ENCODE measurements around the gene ACP7. TPM values are rescaled to one million over a fixed set of nuclear protein-coding genes. Genes with fewer than 3 reads are reported as not detected.
A peak's percentile ranks its signal among the peaks of the same experiment; 100 is the strongest.

The ACP7 gene
- total and polyA plus RNA-seq, 10 of the 15 experiments (the other 5 are each of a cell fraction or from before 2014, with no cell fraction given) = not detected

DNA sequence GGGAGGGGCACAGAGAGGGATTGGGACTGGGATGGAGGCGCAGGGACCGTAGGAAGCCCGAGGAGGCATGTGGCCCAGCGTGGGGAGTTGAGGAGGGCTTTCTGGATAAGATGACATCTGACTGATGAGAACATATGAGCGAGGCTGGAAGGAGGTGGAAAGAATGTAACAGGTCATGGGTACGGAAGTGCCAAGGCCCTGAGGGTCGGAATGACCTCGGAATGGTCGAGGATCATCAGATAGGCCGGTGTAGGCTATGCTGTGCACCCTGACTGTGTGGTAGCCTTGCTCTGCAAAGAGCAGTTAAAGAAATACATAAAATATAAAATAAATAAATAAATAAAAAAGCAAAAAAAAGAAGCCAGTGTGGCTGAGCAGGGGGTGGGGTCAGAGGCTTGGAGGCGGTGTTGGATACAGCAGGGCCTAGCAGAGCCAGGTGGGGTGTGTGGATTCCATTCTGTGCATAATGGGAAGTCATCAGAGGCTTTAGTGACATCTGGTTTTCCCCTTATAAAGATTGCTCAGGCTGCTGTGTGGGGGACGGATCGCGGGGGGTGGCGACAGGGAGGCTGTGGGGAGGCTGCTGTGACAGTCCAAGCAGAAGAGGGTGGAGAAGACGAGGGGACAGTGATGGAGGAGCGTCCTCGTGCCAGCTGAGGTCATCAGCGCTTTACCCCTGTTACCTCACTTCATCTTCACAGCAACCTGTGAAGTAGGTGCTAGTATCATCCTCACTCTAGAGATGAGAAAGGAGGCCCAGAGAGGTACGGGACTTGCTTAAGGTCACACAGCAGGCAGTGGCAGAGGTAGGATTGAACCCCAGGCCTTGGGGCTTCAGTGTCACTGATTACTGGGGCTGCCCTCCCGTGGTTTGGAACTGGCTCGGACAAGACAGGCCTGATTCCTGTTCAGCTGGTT, 46.4 kb downstream of the ACP7 start:
- Histone ChIP-seq H3K9ac (ENCODE audit: control insufficient read depth, insufficient read depth, low read length) (peak overlapping the region; percentile 40), H3K36me3 (ENCODE audit: control insufficient read depth in 2 of 2, insufficient read depth in 2 of 2, low read length in 1 of 2) (no peaks in the 10 kb centered on the region), H3K27me3 (replicated peaks in 1 of 2; ENCODE audit: control insufficient read depth in 2 of 2, insufficient read depth in 2 of 2, low read length in 1 of 2) (no peaks in the 10 kb centered on the region), H3K4me2 (ENCODE audit: control insufficient read depth, insufficient read depth) (peak overlapping the region; percentile 40), H3K4me1 (ENCODE audit: control insufficient read depth, insufficient read depth, low read length) (peaks cover 15% of the 10 kb centered on the region), H3K79me2 (ENCODE audit: control insufficient read depth, insufficient read depth, low read length) (peaks cover 11% of the 10 kb centered on the region), H3K9me3 (replicated peaks; ENCODE audit: control insufficient read depth, insufficient read depth, low read length) (no peaks in the 10 kb centered on the region), H3K4me3 (no peak overlapping the region), H2AFZ (ENCODE audit: control insufficient read depth, low read depth, low read length) (no peak overlapping the region), H4K20me1 (ENCODE audit: control insufficient read depth, insufficient read depth) (no peaks in the 10 kb centered on the region), H3K27ac (ENCODE audit: control insufficient read depth, insufficient read depth) (0 out of 2 replicates have a peak overlapping the region, but pooled peaks have one; percentile 11)
- intact Hi-C loops (cut with micrococcal nuclease; ENCODE audit: unreplicated experiment) (no loop called here), in situ Hi-C loops (cut with MboI) (no loop called here)
- WGBS (ENCODE audit: insufficient coverage, insufficient replicate concordance, low lambda C conversion rate, missing lambda C conversion rate) = 90% methylated on average over 22 of the region's 22 CpGs
- DNase-seq (ENCODE audit: low read depth, low spot score) (no peak), FAIRE-seq (no peak), ATAC-seq (peak; percentile 53)
- no TSS peak for BruUV-seq (replicated peaks)
- ChIA-PET POLR2A (interaction anchor here (0.8 kb wide), 1 partner anchor 14 kb away, joined by 3 read pairs; no protein-coding TSS in a partner anchor), RAD21 (ENCODE audit: unreplicated experiment) (no interaction called here), SMC1A (ENCODE audit: uncharacterized antibody, unreplicated experiment) (interaction anchor here (1.0 kb wide), 1 partner anchor 9 kb away, joined by 3 read pairs; no protein-coding TSS in a partner anchor), CTCF (interaction anchor here (1.0 kb wide), 1 partner anchor 201 kb away, joined by 3 read pairs; no protein-coding TSS in a partner anchor)
- TF ChIP-seq KAT2A (conservative IDR thresholded peaks at IDR 0.05; ENCODE audit: control insufficient read depth, low read depth, low read length) = no peak
- TF ChIP-seq SMARCA5 (IDR thresholded peaks at IDR 0.05) = peak; percentile 96
- TF ChIP-seq NR2C1 (IDR thresholded peaks at IDR 0.05) = no peak
- TF ChIP-seq BMI1 (IDR thresholded peaks at IDR 0.05; ENCODE audit: borderline replicate concordance) = no peak
- no peak for TF ChIP-seq ZSCAN29 (IDR thresholded peaks at IDR 0.05)
- TF ChIP-seq, protein P1, sequence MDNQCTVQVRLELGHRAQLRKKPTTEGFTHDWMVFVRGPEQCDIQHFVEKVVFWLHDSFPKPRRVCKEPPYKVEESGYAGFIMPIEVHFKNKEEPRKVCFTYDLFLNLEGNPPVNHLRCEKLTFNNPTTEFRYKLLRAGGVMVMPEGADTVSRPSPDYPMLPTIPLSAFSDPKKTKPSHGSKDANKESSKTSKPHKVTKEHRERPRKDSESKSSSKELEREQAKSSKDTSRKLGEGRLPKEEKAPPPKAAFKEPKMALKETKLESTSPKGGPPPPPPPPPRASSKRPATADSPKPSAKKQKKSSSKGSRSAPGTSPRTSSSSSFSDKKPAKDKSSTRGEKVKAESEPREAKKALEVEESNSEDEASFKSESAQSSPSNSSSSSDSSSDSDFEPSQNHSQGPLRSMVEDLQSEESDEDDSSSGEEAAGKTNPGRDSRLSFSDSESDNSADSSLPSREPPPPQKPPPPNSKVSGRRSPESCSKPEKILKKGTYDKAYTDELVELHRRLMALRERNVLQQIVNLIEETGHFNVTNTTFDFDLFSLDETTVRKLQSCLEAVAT (IDR thresholded peaks at IDR 0.05) = 0 out of 2 replicates have a peak, but pooled peaks have one; percentile 20
- no peak for TF ChIP-seq IKZF1 (conservative IDR thresholded peaks at IDR 0.05)
- 0 out of 2 replicates have a peak, but pooled peaks have one; percentile 25 for TF ChIP-seq NBN (IDR thresholded peaks at IDR 0.05)
- TF ChIP-seq YBX1 (IDR thresholded peaks at IDR 0.05) = no peak
- no peak for TF ChIP-seq USF1 (IDR thresholded peaks at IDR 0.05; ENCODE audit: borderline replicate concordance, extremely low read length, insufficient read depth, low read depth, low read length)
- TF ChIP-seq NFXL1 (IDR thresholded peaks at IDR 0.05; ENCODE audit: borderline replicate concordance) = peak; percentile 85; the same call in 1 of the 2 replicates
- no peak for TF ChIP-seq HDAC6 (IDR thresholded peaks at IDR 0.05; ENCODE audit: unreplicated experiment)
- TF ChIP-seq, protein P2, sequence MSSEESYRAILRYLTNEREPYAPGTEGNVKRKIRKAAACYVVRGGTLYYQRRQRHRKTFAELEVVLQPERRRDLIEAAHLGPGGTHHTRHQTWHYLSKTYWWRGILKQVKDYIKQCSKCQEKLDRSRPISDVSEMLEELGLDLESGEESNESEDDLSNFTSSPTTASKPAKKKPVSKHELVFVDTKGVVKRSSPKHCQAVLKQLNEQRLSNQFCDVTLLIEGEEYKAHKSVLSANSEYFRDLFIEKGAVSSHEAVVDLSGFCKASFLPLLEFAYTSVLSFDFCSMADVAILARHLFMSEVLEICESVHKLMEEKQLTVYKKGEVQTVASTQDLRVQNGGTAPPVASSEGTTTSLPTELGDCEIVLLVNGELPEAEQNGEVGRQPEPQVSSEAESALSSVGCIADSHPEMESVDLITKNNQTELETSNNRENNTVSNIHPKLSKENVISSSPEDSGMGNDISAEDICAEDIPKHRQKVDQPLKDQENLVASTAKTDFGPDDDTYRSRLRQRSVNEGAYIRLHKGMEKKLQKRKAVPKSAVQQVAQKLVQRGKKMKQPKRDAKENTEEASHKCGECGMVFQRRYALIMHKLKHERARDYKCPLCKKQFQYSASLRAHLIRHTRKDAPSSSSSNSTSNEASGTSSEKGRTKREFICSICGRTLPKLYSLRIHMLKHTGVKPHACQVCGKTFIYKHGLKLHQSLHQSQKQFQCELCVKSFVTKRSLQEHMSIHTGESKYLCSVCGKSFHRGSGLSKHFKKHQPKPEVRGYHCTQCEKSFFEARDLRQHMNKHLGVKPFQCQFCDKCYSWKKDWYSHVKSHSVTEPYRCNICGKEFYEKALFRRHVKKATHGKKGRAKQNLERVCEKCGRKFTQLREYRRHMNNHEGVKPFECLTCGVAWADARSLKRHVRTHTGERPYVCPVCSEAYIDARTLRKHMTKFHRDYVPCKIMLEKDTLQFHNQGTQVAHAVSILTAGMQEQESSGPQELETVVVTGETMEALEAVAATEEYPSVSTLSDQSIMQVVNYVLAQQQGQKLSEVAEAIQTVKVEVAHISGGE (CRISPR knock-in tag; IDR thresholded peaks at IDR 0.05) = no peak
